HFF-Myc (cell line): ENCODE measurements around the gene AFF3.

ENCODE experiments used
- DNase-seq: peaks from one replicate; pipeline ENCODE4 v3.0.0-alpha.2; 2011; ENCODE audit warnings: low read depth; ENCODE audit errors: extremely low read depth
- H3K4me3 ChIP-seq: replicated peaks from 2 replicates; pipeline ENCODE4 v1.5.1; 2011; ENCODE audit warnings: low read depth, mild to moderate bottlenecking, control low read depth, low read length
- CTCF ChIP-seq: IDR thresholded peaks from 2 replicates; pipeline ENCODE4 v1.5.1; 2012; ENCODE audit warnings: mild to moderate bottlenecking, low read depth, low read length, control low read depth; ENCODE audit errors: missing control alignments

The AFF3 gene

GRCh38 chr2:99818842-99819241 is 323.5 kb downstream of the AFF3 start:
- no peak for DNase-seq
- no peak overlapping the region for H3K4me3 ChIP-seq
- TF ChIP-seq CTCF = peak; percentile 5

GRCh38 chr2:99816908-99817307 is 325.5 kb downstream of the AFF3 start:
- TF ChIP-seq CTCF = no peak
- no peak overlapping the region for H3K4me3 ChIP-seq
- DNase-seq = no peak

GRCh38 chr2:99812426-99812825 is 330.0 kb downstream of the AFF3 start:
- no peak for DNase-seq
- H3K4me3 ChIP-seq = no peak overlapping the region
- TF ChIP-seq CTCF = no peak

GRCh38 chr2:99811544-99811943 is 330.8 kb downstream of the AFF3 start:
- DNase-seq = peak; percentile 59
- H3K4me3 ChIP-seq = no peak overlapping the region
- TF ChIP-seq CTCF = no peak

GRCh38 chr2:99810225-99810624 is 332.2 kb downstream of the AFF3 start:
- H3K4me3 ChIP-seq = no peak overlapping the region
- TF ChIP-seq CTCF = no peak
- DNase-seq = no peak

- DNase-seq = no peak
- TF ChIP-seq CTCF = no peak
- no peak overlapping the region for H3K4me3 ChIP-seq
Observed at GRCh38 chr2:99809259-99809900, 333.0 kb downstream of the AFF3 start.
